Caco-2 (cell line): Measurements from ENCODE around the gene PRKAR2B. TPM values are rescaled to one million over a fixed set of nuclear protein-coding genes. Genes with fewer than 3 reads are reported as not detected.

ENCODE experiments used
- BruUV-seq: library from RNA; stranded (reverse); fragments of 400-500 nt; replicated peaks from 2 replicates; lab custom pipeline; 2021; lab: Mats Ljungman, UMichigan
- CTCF ChIA-PET: fragments of 300-600 bp; sonication (Branson Sonifier 250); formaldehyde crosslinking; loops from one replicate; lab custom pipeline; 2022; ENCODE audit warnings: antibody characterized with exemption; lab: Charles Lee
- POLR2A ChIA-PET: fragments of 300-600 bp; sonication (Branson Sonifier 250); formaldehyde crosslinking; loops from one replicate; lab custom pipeline; 2022; ENCODE audit warnings: antibody characterized with exemption; lab: Charles Lee
- DNase-seq, 2 experiments: peaks; one replicate each; pipeline versions ENCODE4 v3.0.0 to v3.0.0-alpha.2; 2020 to 2022
- H3K27me3 ChIP-seq: replicated peaks from 2 replicates; pipeline ENCODE4 v1.6.0; 2011; ENCODE audit warnings: low read length; ENCODE audit not compliant: control insufficient read depth, insufficient read depth
- H3K36me3 ChIP-seq: 2 replicates; pipeline ENCODE4 v1.5.1; 2011; ENCODE audit warnings: low read length; ENCODE audit not compliant: control insufficient read depth, insufficient read depth
- H3K4me1 ChIP-seq: fragments of 250-450 bp; sonication (Bioruptor Pico); 2 replicates; pipeline ENCODE4 v1.5.1; 2020; ENCODE audit warnings: mild to moderate bottlenecking
- H3K4me3 ChIP-seq: 2 replicates; pipeline ENCODE4 v1.5.1; 2011; ENCODE audit warnings: low read depth, mild to moderate bottlenecking, control low read depth, low read length
- H3K9me3 ChIP-seq: fragments of 250-450 bp; sonication (Bioruptor Pico); 2 replicates; pipeline ENCODE4 v1.5.1; 2020; ENCODE audit warnings: mild to moderate bottlenecking, moderate library complexity
- H3K27ac Mint-ChIP-seq: one replicate; pipeline ENCODE4 v1.8.0; 2022; ENCODE audit warnings: mixed read lengths; ENCODE audit not compliant: unreplicated experiment
- H3K27me3 Mint-ChIP-seq: one replicate; pipeline ENCODE4 v1.8.0; 2022; ENCODE audit warnings: mixed read lengths; ENCODE audit not compliant: insufficient read depth, unreplicated experiment
- H3K36me3 Mint-ChIP-seq: one replicate; pipeline ENCODE4 v1.8.0; 2022; ENCODE audit warnings: mild to moderate bottlenecking, mixed read lengths; ENCODE audit not compliant: insufficient read depth, unreplicated experiment
- H3K4me1 Mint-ChIP-seq: one replicate; pipeline ENCODE4 v1.8.0; 2022; ENCODE audit warnings: low read depth, mixed read lengths; ENCODE audit not compliant: unreplicated experiment
- H3K4me3 Mint-ChIP-seq: one replicate; pipeline ENCODE4 v1.8.0; 2022; ENCODE audit warnings: mild to moderate bottlenecking, moderate library complexity, mixed read lengths; ENCODE audit not compliant: unreplicated experiment
- H3K9me3 Mint-ChIP-seq: one replicate; pipeline ENCODE4 v1.8.0; 2022; ENCODE audit warnings: mixed read lengths; ENCODE audit not compliant: unreplicated experiment
- CTCF ChIP-seq, 2 experiments: fragments of 200-600 bp in 1 of 2; IDR thresholded peaks; 1 replicate in 1 of 2; 2 replicates in 1 of 2; pipeline versions ENCODE4 v1.5.1 to v1.8.0; 2011 to 2022; ENCODE audit warnings: antibody characterized with exemption in 1 of 2, control low read depth in 1 of 2, inconsistent platforms in 1 of 2, low read depth in 1 of 2, low read length in 1 of 2, mild to moderate bottlenecking in 1 of 2, moderate library complexity in 1 of 2; ENCODE audit not compliant: insufficient read depth in 1 of 2, severe bottlenecking in 1 of 2, unreplicated experiment in 1 of 2
- intact Hi-C: fragments of 100-400 bp; cut with micrococcal nuclease; formaldehyde crosslinking; loops from one replicate; pipeline ENCODE4 v1.10.0; 2022; ENCODE audit not compliant: unreplicated experiment
- total RNA-seq: library from RNA; stranded (reverse); gene quantifications from 2 replicates; pipeline ENCODE4 v1.2.3, GENCODE V29; 2022

Gene PRKAR2B
- total RNA-seq, 1 experiment from 2014 or later, result 0.07 TPM

DNA sequence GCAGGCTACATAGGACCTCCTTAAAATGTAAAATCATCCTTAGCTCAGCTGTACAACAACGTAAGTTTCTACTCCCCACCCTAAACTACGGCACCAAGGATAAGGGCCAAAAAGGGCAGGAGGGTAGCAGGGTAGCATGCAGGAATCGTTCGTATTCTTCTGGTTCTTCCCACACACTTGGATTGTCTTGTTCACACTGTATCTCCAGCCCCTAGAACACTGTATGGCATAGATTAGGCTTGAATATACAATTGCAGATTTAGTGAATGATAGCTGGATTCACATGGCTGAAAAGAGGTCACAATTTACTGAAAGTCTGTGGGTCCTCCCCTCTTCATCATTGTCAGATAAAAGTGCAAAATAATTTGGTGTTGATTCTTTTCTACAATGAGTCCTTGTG lies 28.2 kb upstream of the PRKAR2B start:
- Mint-ChIP-seq H3K4me3 (no peak overlapping the region), H3K4me1 (no peaks in the 10 kb centered on the region), H3K27me3 (peaks cover 21% of the 10 kb centered on the region), H3K9me3 (no peaks in the 10 kb centered on the region), H3K27ac (no peak overlapping the region), H3K36me3 (no peaks in the 10 kb centered on the region)
- H3K4me1 ChIP-seq, result no peaks in the 10 kb centered on the region
- ChIA-PET CTCF (no interaction called here), POLR2A (no interaction called here)
- no peaks in the 10 kb centered on the region for H3K9me3 ChIP-seq
- no peaks in the 10 kb centered on the region for H3K27me3 ChIP-seq
- no TSS peak for BruUV-seq
- DNase-seq, result no peak
- intact Hi-C loops, result no loop called here
- H3K36me3 ChIP-seq, result no peaks in the 10 kb centered on the region
- TF ChIP-seq CTCF (IDR thresholded peaks at IDR 0.05; ENCODE audit: insufficient read depth in 1 of 2, low read depth in 1 of 2, low read length in 1 of 2, severe bottlenecking in 1 of 2, unreplicated experiment in 1 of 2), result no peak
- no peak overlapping the region for H3K4me3 ChIP-seq

- H3K27ac Mint-ChIP-seq, result no peak overlapping the region
- Histone ChIP-seq H3K36me3 (no peaks in the 10 kb centered on the region), H3K9me3 (no peaks in the 10 kb centered on the region), H3K4me1 (no peaks in the 10 kb centered on the region), H3K27me3 (no peaks in the 10 kb centered on the region), H3K4me3 (no peak overlapping the region)
- no peak for TF ChIP-seq CTCF (IDR thresholded peaks at IDR 0.05; ENCODE audit: insufficient read depth in 1 of 2, low read depth in 1 of 2, low read length in 1 of 2, severe bottlenecking in 1 of 2, unreplicated experiment in 1 of 2)
- CTCF ChIA-PET, result no interaction called here
- POLR2A ChIA-PET, result no interaction called here
- no peaks in the 10 kb centered on the region for H3K4me1 Mint-ChIP-seq
- BruUV-seq, result no TSS peak
- H3K9me3 Mint-ChIP-seq, result no peaks in the 10 kb centered on the region
- H3K4me3 Mint-ChIP-seq, result no peak overlapping the region
- no peaks in the 10 kb centered on the region for H3K36me3 Mint-ChIP-seq
- no peak for DNase-seq
- intact Hi-C loops, result no loop called here
- H3K27me3 Mint-ChIP-seq, result peaks cover 28% of the 10 kb centered on the region
Measured at GRCh38 chr7:107017965-107018719, 26.4 kb upstream of the PRKAR2B start.

DNA sequence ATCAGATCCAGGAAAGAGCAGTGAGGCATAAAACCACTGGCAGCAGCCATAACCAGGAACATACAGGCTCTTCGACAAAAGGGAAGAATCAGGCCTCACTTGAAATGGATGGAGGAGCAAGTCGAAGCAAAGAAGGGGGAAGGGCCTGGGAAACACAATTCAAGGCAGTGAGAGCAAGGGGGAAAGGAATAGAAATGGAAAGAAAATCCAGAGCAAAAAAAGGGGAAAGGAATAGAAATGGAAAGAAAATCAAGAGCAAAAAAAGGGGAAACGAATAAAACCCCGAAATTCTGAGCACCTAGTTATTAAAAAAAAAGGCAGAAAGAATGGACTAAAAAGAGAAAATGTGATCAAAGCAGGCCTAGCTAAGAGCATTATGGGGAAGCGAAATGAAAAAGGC lies 24.1 kb upstream of the PRKAR2B start:
- Mint-ChIP-seq H3K4me1 (no peaks in the 10 kb centered on the region), H3K36me3 (no peaks in the 10 kb centered on the region), H3K9me3 (no peaks in the 10 kb centered on the region), H3K27ac (no peak overlapping the region), H3K27me3 (peaks cover 27% of the 10 kb centered on the region), H3K4me3 (no peak overlapping the region)
- H3K36me3 ChIP-seq, result no peaks in the 10 kb centered on the region
- intact Hi-C loops, result no loop called here
- TF ChIP-seq CTCF (IDR thresholded peaks at IDR 0.05; ENCODE audit: insufficient read depth in 1 of 2, low read depth in 1 of 2, low read length in 1 of 2, severe bottlenecking in 1 of 2, unreplicated experiment in 1 of 2), result no peak
- CTCF ChIA-PET, result no interaction called here
- no peaks in the 10 kb centered on the region for H3K9me3 ChIP-seq
- no peak for DNase-seq
- H3K27me3 ChIP-seq, result no peaks in the 10 kb centered on the region
- no peak overlapping the region for H3K4me3 ChIP-seq
- no TSS peak for BruUV-seq
- POLR2A ChIA-PET, result interaction anchor here (0.7 kb wide), 1 partner anchor 68 kb away, joined by 4 read pairs; no protein-coding TSS in a partner anchor
- no peaks in the 10 kb centered on the region for H3K4me1 ChIP-seq
